GM23338 (cell line): ENCODE data around the gene EFCAB12. TPM values are rescaled to one million over a fixed set of nuclear protein-coding genes. Genes with fewer than 3 reads are reported as not detected.
"Not testable (repeated sequence)": the region's sequence is repeated elsewhere in the genome, so short reads cannot be mapped to it uniquely, and the experiment has no call there.

Experiments
- ATAC-seq: fragments of 200-7000 bp; cut with Tn5 transposase; 3 replicates; pipeline ENCODE4 v1.9.1; 2020
- DNase-seq: peaks from one replicate; pipeline ENCODE4 v3.0.0-alpha.2; 2015; ENCODE audit warnings: low spot score
- H2AFZ ChIP-seq: fragments of 200-600 bp; sonication (generic); 2 replicates; pipeline ENCODE4 v1.8.0; 2016; ENCODE audit warnings: antibody characterized with exemption, mild to moderate bottlenecking, moderate library complexity
- H3F3A ChIP-seq: fragments of 200-600 bp; sonication (generic); replicated peaks from 2 replicates; pipeline ENCODE4 v1.8.0; 2017; ENCODE audit warnings: antibody characterized with exemption, mixed run types, low read depth
- H3K27ac ChIP-seq: fragments of 200-600 bp; sonication (generic); 2 replicates; pipeline ENCODE4 v1.6.1; 2016; ENCODE audit warnings: low read depth
- H3K27me3 ChIP-seq: fragments of 200-600 bp; sonication (generic); 2 replicates; pipeline ENCODE4 v1.8.0; 2016; ENCODE audit warnings: mild to moderate bottlenecking, mixed run types, moderate library complexity; ENCODE audit not compliant: insufficient read depth
- H3K36me3 ChIP-seq: fragments of 200-600 bp; sonication (generic); 2 replicates; pipeline ENCODE4 v1.8.0; 2016; ENCODE audit warnings: mild to moderate bottlenecking; ENCODE audit not compliant: insufficient read depth
- H3K4me1 ChIP-seq: fragments of 200-600 bp; sonication (generic); 2 replicates; pipeline ENCODE4 v1.8.0; 2016; ENCODE audit warnings: mild to moderate bottlenecking, moderate library complexity; ENCODE audit not compliant: insufficient read depth
- H3K4me2 ChIP-seq: fragments of 200-600 bp; sonication (generic); 2 replicates; pipeline ENCODE4 v1.7.1; 2017; ENCODE audit warnings: mixed run types
- H3K4me3 ChIP-seq: fragments of 200-600 bp; sonication (generic); 2 replicates; pipeline ENCODE4 v1.6.1; 2016; ENCODE audit warnings: mixed run types
- H3K79me2 ChIP-seq: fragments of 200-600 bp; sonication (generic); replicated peaks from 2 replicates; pipeline ENCODE4 v1.8.0; 2017; ENCODE audit warnings: mild to moderate bottlenecking; ENCODE audit not compliant: insufficient read depth
- H3K9me2 ChIP-seq: fragments of 200-600 bp; sonication (generic); 2 replicates; pipeline ENCODE4 v1.8.0; 2017; ENCODE audit not compliant: insufficient read depth
- H4K20me1 ChIP-seq: fragments of 200-600 bp; sonication (generic); replicated peaks from 2 replicates; pipeline ENCODE4 v1.8.0; 2017; ENCODE audit warnings: mild to moderate bottlenecking; ENCODE audit not compliant: insufficient read depth
- H3K27ac Mint-ChIP-seq: 2 replicates; pipeline ENCODE4 v1.8.0; 2020; ENCODE audit warnings: inconsistent platforms, mild to moderate bottlenecking, moderate library complexity, mixed read lengths
- H3K27me3 Mint-ChIP-seq: 3 replicates; pipeline ENCODE4 v1.8.0; 2022; ENCODE audit warnings: low read depth, mild to moderate bottlenecking, moderate library complexity, mixed read lengths, inconsistent platforms; ENCODE audit not compliant: insufficient read depth, poor library complexity
- H3K36me3 Mint-ChIP-seq: 3 replicates; pipeline ENCODE4 v1.8.0; 2021; ENCODE audit warnings: low read depth, mild to moderate bottlenecking, inconsistent platforms, moderate library complexity, mixed read lengths
- H3K4me1 Mint-ChIP-seq: 3 replicates; pipeline ENCODE4 v1.8.0; 2020; ENCODE audit warnings: mild to moderate bottlenecking, inconsistent platforms, mixed read lengths
- H3K4me3 Mint-ChIP-seq: 3 replicates; pipeline ENCODE4 v1.8.0; 2021; ENCODE audit warnings: moderate library complexity, mild to moderate bottlenecking, inconsistent platforms, mixed read lengths
- H3K9me3 Mint-ChIP-seq: 3 replicates; pipeline ENCODE4 v1.8.0; 2020; ENCODE audit warnings: moderate library complexity, mild to moderate bottlenecking, inconsistent platforms, mixed read lengths
- CTCF ChIP-seq, 2 experiments: fragments of 200-600 bp in 1 of 2; sonication (generic) in 1 of 2; conservative IDR thresholded peaks; 2 replicates each; pipeline versions ENCODE4 v1.5.1 to v1.6.1; 2016 to 2017; ENCODE audit warnings: antibody characterized with exemption in 2 of 2, low read depth in 2 of 2, mild to moderate bottlenecking in 2 of 2, moderate library complexity in 1 of 2
- ETS1 ChIP-seq: IDR thresholded peaks from 2 replicates; pipeline ENCODE4 v1.6.1; 2016; ENCODE audit warnings: antibody characterized with exemption
- JUNB ChIP-seq: IDR thresholded peaks from one replicate; pipeline ENCODE4 v1.6.1; 2016; ENCODE audit warnings: antibody characterized with exemption; ENCODE audit not compliant: unreplicated experiment
- NANOG ChIP-seq: IDR thresholded peaks from 2 replicates; pipeline ENCODE4 v1.6.1; 2016; ENCODE audit warnings: antibody characterized with exemption, borderline replicate concordance
- REST ChIP-seq: IDR thresholded peaks from one replicate; pipeline ENCODE4 v1.6.1; 2018; ENCODE audit warnings: antibody characterized with exemption; ENCODE audit not compliant: unreplicated experiment
- STAT1 ChIP-seq: IDR thresholded peaks from one replicate; pipeline ENCODE4 v1.6.1; 2016; ENCODE audit warnings: antibody characterized with exemption; ENCODE audit not compliant: unreplicated experiment
- polyA plus RNA-seq: library from polyadenylated mRNA; unstranded; fragments of >200 nt; fragmentation: Nextera tagmentation; extraction: Ambion mirVana; gene quantifications from 2 replicates; pipeline ENCODE4 v1.2.1, GENCODE V29; 2016
- total RNA-seq: library from RNA; depleted of rRNA; stranded (reverse); fragments of >200 nt; shearing (Covaris generic); gene quantifications from 2 replicates; pipeline ENCODE4 v1.2.3, GENCODE V29; 2014

Gene EFCAB12
- total and polyA plus RNA-seq, 2 experiments from 2014 or later, result 0.24 to 0.65 TPM

GRCh38 chr3:129386984-129387383 is 41.5 kb downstream of the EFCAB12 start (continued):
- TF ChIP-seq REST (no peak), STAT1 (no peak)

- not testable (repeated sequence) for H3K4me2 ChIP-seq, ATAC-seq, H3K27me3 ChIP-seq, H3K4me1 ChIP-seq, DNase-seq, H3K4me3 ChIP-seq, H3K9me2 ChIP-seq, H3K36me3 ChIP-seq, H3K27ac Mint-ChIP-seq, H4K20me1 ChIP-seq, H3K79me2 ChIP-seq, H2AFZ ChIP-seq, H3K9me3 Mint-ChIP-seq, H3K27ac ChIP-seq, H3K4me3 Mint-ChIP-seq, H3F3A ChIP-seq
- Mint-ChIP-seq H3K27me3 (peaks cover 15% of the 10 kb centered on the region), H3K4me1 (peaks cover 19% of the 10 kb centered on the region), H3K36me3 (peaks cover 35% of the 10 kb centered on the region)
These were observed 42.9 kb downstream of the EFCAB12 start for GRCh38 chr3:129385507-129385906.

- peaks cover 19% of the 10 kb centered on the region for H3K4me1 Mint-ChIP-seq
- Histone ChIP-seq H4K20me1 (no peaks in the 10 kb centered on the region; the same call in 1 of the 2 replicates), H3K4me2 (no peak overlapping the region), H3K4me1 (peaks cover 6% of the 10 kb centered on the region; the same call in 1 of the 2 replicates), H3K27ac (no peak overlapping the region), H3K36me3 (peaks cover 3% of the 10 kb centered on the region), H3K27me3 (no peaks in the 10 kb centered on the region), H3K79me2 (no peaks in the 10 kb centered on the region), H3K4me3 (no peak overlapping the region), H3K9me2 (no peaks in the 10 kb centered on the region), H2AFZ (no peak overlapping the region), H3F3A (no peaks in the 10 kb centered on the region)
- H3K36me3 Mint-ChIP-seq, result peaks cover 32% of the 10 kb centered on the region
- H3K27me3 Mint-ChIP-seq, result peaks cover 15% of the 10 kb centered on the region
- peaks cover 3% of the 10 kb centered on the region; the same call in 1 of the 3 replicates for H3K9me3 Mint-ChIP-seq
- DNase-seq (no peak), ATAC-seq (no peak; the same call in 2 of the 3 replicates)
- H3K27ac Mint-ChIP-seq, result 0 out of 2 replicates have a peak overlapping the region, but pooled peaks have one; percentile 45
- no peak overlapping the region for H3K4me3 Mint-ChIP-seq
- TF ChIP-seq JUNB, result no peak
- TF ChIP-seq REST, result no peak
- TF ChIP-seq CTCF (conservative IDR thresholded peaks at IDR 0.05; ENCODE audit: low read depth in 2 of 2), result no peak
- TF ChIP-seq NANOG, result no peak
- no peak for TF ChIP-seq ETS1
These were observed 43.7 kb downstream of the EFCAB12 start for GRCh38 chr3:129384594-129385323.
